CMK (cell line): ENCODE results near the gene OAS3.
"Not testable (repeated sequence)": the region's sequence is repeated elsewhere in the genome, so short reads cannot be mapped to it uniquely, and the experiment has no call there.

ENCODE experiments used
- DNase-seq: peaks from one replicate; pipeline ENCODE4 v3.0.0-alpha.2; 2010; ENCODE audit warnings: low read depth

OAS3 gene

GRCh38 chr12:112927475-112927874, 10.8 kb upstream of the OAS3 start:
- DNase-seq = no peak

GRCh38 chr12:112927925-112928324, 10.3 kb upstream of the OAS3 start:
- DNase-seq = no peak

GRCh38 chr12:112928978-112929377, 9.3 kb upstream of the OAS3 start:
- DNase-seq = no peak

GRCh38 chr12:112929715-112930114, 8.6 kb upstream of the OAS3 start:
- no peak for DNase-seq

- no peak for DNase-seq
Measured at GRCh38 chr12:112930350-112930749, 7.9 kb upstream of the OAS3 start.

GRCh38 chr12:112932485-112933128, 5.7 kb upstream of the OAS3 start:
- DNase-seq = no peak

GRCh38 chr12:112933129-112933505, 5.2 kb upstream of the OAS3 start:
- DNase-seq = no peak

GRCh38 chr12:112936264-112936663, 2.0 kb upstream of the OAS3 start:
- DNase-seq = no peak

GRCh38 chr12:112936927-112937326, 1.3 kb upstream of the OAS3 start:
- no peak for DNase-seq

- no peak for DNase-seq
Measured at GRCh38 chr12:112938751-112939150, 477 bp downstream of the OAS3 start.

GRCh38 chr12:112939761-112940381, 1.6 kb downstream of the OAS3 start:
- no peak for DNase-seq

GRCh38 chr12:112941528-112942335, 3.5 kb downstream of the OAS3 start:
- no peak for DNase-seq

GRCh38 chr12:112942572-112942971, 4.3 kb downstream of the OAS3 start:
- no peak for DNase-seq

GRCh38 chr12:112944024-112944690, 5.9 kb downstream of the OAS3 start:
- DNase-seq = no peak

- no peak for DNase-seq
Measured at GRCh38 chr12:112945515-112945914, 7.2 kb downstream of the OAS3 start.

GRCh38 chr12:112946236-112947000, 8.1 kb downstream of the OAS3 start:
- DNase-seq = no peak

- no peak for DNase-seq
Measured at GRCh38 chr12:112947314-112947713, 9.0 kb downstream of the OAS3 start.

- no peak for DNase-seq
Measured at GRCh38 chr12:112947761-112948160, 9.5 kb downstream of the OAS3 start.

GRCh38 chr12:112948806-112949205, 10.5 kb downstream of the OAS3 start:
- no peak for DNase-seq

GRCh38 chr12:112950701-112951100, 12.4 kb downstream of the OAS3 start:
- no peak for DNase-seq

- not testable (repeated sequence) for DNase-seq
Measured at GRCh38 chr12:112957125-112957524, 18.9 kb downstream of the OAS3 start.

- DNase-seq = no peak
Measured at GRCh38 chr12:112961074-112961473, 22.8 kb downstream of the OAS3 start.
